Fibroblast of villous mesenchyme (primary cell): ENCODE data around the gene KIF27. TPM values are rescaled to one million over a fixed set of nuclear protein-coding genes. Genes with fewer than 3 reads are reported as not detected.
A peak's percentile ranks its signal among the peaks of the same experiment; 100 is the strongest.

Source experiments
- DNase-seq: peaks from one replicate; pipeline ENCODE4 v3.0.0-alpha.2; 2010; ENCODE audit warnings: low read depth
- H3K4me3 ChIP-seq: 2 replicates; pipeline ENCODE4 v1.5.1; 2011; ENCODE audit warnings: low read depth, mild to moderate bottlenecking, low read length
- CTCF ChIP-seq: IDR thresholded peaks from 2 replicates; pipeline ENCODE4 v1.5.1; 2012; ENCODE audit warnings: low read depth, mild to moderate bottlenecking, low read length; ENCODE audit not compliant: insufficient read depth
- total RNA-seq: library from RNA; depleted of rRNA; stranded (reverse); fragments of >200 nt; gene quantifications from 2 replicates; pipeline ENCODE4 v1.2.3, GENCODE V29; 2012

Gene KIF27, protein sequence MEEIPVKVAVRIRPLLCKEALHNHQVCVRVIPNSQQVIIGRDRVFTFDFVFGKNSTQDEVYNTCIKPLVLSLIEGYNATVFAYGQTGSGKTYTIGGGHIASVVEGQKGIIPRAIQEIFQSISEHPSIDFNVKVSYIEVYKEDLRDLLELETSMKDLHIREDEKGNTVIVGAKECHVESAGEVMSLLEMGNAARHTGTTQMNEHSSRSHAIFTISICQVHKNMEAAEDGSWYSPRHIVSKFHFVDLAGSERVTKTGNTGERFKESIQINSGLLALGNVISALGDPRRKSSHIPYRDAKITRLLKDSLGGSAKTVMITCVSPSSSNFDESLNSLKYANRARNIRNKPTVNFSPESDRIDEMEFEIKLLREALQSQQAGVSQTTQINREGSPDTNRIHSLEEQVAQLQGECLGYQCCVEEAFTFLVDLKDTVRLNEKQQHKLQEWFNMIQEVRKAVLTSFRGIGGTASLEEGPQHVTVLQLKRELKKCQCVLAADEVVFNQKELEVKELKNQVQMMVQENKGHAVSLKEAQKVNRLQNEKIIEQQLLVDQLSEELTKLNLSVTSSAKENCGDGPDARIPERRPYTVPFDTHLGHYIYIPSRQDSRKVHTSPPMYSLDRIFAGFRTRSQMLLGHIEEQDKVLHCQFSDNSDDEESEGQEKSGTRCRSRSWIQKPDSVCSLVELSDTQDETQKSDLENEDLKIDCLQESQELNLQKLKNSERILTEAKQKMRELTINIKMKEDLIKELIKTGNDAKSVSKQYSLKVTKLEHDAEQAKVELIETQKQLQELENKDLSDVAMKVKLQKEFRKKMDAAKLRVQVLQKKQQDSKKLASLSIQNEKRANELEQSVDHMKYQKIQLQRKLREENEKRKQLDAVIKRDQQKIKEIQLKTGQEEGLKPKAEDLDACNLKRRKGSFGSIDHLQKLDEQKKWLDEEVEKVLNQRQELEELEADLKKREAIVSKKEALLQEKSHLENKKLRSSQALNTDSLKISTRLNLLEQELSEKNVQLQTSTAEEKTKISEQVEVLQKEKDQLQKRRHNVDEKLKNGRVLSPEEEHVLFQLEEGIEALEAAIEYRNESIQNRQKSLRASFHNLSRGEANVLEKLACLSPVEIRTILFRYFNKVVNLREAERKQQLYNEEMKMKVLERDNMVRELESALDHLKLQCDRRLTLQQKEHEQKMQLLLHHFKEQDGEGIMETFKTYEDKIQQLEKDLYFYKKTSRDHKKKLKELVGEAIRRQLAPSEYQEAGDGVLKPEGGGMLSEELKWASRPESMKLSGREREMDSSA (N-terminal part only)
- total RNA-seq, result 2.9 and 3.9 TPM in 2 replicates

DNA sequence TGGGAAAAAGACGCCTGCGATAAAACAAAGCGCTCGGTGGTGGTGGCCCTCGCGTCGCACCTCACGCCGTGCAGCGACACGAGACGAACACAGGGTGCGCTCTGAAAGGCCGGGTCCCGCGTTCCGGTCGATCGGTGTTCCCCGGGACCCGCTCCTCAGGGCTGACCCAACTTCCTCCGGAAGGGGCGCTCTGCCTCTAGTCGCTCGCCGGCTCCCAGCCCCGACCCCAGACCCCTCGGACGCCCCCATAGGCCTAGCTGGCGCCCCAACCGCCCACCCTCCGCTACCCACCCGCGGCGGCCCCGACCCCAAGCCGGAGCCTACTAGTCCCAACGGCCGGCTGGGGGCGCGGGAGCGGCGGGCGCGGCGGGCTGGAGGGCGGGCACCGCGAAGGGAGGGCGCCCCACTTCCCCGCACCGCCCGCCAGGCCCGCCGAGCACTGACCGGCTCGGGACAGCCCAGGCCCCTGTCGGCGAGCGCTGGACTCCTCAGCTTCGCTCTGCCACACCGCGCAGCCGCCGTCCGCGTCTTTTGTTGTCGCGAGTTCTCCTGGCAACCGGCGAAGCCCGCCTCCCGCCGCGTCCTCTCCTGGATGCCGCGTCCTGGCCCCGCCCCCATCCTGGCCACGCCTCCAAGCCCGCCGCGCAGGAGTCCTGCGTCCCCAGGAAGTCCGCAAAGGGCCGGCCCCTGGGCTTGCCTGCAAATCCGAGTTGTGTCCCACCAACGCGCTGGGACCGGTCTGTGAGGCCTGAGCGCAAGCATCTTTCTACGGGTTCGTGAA, at the start of gene KIF27:
Gene KIF27 (minus strand): TSS at position 506 of the 781 bp plus-strand sequence. CDS start 5,841 bp downstream, outside the sequence.
- TF ChIP-seq CTCF, result no peak
- H3K4me3 ChIP-seq, result peak within 1 kb of the TSS; percentile 73
- peak; percentile 98 for DNase-seq

GRCh38 chr9:83969602-83970001, 48.4 kb upstream of the KIF27 start:
- TF ChIP-seq CTCF, result no peak
- no peak overlapping the region for H3K4me3 ChIP-seq
- no peak for DNase-seq

- no peak for DNase-seq
- TF ChIP-seq CTCF, result no peak
- H3K4me3 ChIP-seq, result no peak overlapping the region
Measured at GRCh38 chr9:83967073-83967472, 45.8 kb upstream of the KIF27 start.

DNA sequence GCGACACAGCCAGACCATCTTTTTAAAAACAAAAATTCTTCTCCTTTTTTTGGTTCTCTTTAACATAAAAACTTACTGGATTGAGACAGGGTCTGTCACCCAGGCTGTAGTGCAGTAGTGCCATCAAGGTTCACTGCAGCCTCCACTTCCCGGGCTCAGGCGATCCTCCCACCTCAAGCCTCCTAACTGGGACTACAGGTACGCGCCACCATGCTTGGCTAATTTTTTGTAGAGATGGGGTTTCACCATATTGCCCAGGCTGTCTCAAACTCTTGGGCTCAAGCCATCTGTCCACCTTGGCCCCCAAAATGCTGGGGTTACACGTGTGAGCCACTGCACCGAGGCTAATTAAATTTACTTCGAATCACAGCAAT, 45.0 kb upstream of the KIF27 start:
- TF ChIP-seq CTCF, result no peak
- DNase-seq, result no peak
- no peak overlapping the region for H3K4me3 ChIP-seq

- peak; percentile 71 for DNase-seq
- no peak overlapping the region for H3K4me3 ChIP-seq
- no peak for TF ChIP-seq CTCF
Measured at GRCh38 chr9:83965350-83966208, 44.3 kb upstream of the KIF27 start.
